Left renal pelvis (tissue), 4 donors: ENCODE measurements around the gene DLGAP3. TPM values are rescaled to one million over a fixed set of nuclear protein-coding genes. Genes with fewer than 3 reads are reported as not detected.
"Not testable (repeated sequence)": the region's sequence is repeated elsewhere in the genome, so short reads cannot be mapped to it uniquely, and the experiment has no call there.

Experiments used
- DNase-seq, 4 donors: peaks; one replicate each; pipeline ENCODE4 v3.0.0-alpha.2; 2013; ENCODE audit warnings: low read depth in 4 of 4, low spot score in 3 of 4
- polyA plus RNA-seq, 4 donors: library from polyadenylated mRNA; unstranded; fragments of 120-200 nt; gene quantifications; one replicate each; pipeline ENCODE4 v1.2.1, GENCODE V29; 2013; ENCODE audit not compliant: insufficient read length in 4 of 4

The DLGAP3 gene, protein sequence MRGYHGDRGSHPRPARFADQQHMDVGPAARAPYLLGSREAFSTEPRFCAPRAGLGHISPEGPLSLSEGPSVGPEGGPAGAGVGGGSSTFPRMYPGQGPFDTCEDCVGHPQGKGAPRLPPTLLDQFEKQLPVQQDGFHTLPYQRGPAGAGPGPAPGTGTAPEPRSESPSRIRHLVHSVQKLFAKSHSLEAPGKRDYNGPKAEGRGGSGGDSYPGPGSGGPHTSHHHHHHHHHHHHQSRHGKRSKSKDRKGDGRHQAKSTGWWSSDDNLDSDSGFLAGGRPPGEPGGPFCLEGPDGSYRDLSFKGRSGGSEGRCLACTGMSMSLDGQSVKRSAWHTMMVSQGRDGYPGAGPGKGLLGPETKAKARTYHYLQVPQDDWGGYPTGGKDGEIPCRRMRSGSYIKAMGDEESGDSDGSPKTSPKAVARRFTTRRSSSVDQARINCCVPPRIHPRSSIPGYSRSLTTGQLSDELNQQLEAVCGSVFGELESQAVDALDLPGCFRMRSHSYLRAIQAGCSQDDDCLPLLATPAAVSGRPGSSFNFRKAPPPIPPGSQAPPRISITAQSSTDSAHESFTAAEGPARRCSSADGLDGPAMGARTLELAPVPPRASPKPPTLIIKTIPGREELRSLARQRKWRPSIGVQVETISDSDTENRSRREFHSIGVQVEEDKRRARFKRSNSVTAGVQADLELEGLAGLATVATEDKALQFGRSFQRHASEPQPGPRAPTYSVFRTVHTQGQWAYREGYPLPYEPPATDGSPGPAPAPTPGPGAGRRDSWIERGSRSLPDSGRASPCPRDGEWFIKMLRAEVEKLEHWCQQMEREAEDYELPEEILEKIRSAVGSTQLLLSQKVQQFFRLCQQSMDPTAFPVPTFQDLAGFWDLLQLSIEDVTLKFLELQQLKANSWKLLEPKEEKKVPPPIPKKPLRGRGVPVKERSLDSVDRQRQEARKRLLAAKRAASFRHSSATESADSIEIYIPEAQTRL
- polyA plus RNA-seq, result 1 to 10 TPM in 3 of 4 donors, under 1 TPM in 1; 0.29 to 3.2 (median 1.8) TPM

DNA sequence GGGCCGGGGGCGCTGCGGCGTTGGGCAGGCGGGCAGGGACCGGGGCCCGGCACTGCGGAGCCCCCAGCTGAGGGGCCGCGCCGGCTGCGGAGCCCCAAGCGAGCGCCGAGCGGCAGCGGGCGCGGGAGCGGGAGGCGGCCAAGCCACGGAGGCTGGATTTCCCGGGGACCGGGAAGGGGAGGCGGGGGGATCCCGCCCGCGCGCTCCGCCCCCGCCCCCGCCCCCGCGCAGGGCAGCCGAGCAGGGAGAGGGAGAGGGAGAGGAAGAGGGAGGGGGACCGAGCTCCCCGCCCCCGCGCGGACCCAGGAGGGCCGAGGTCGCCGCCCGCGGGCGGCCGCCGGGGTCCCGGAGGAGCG is at the start of gene DLGAP3:
DLGAP3 (minus strand) TSS at position 154 of the 356 bp plus-strand sequence. CDS start 24,267 bp downstream, outside the sequence.
- DNase-seq, result no peak

DNA sequence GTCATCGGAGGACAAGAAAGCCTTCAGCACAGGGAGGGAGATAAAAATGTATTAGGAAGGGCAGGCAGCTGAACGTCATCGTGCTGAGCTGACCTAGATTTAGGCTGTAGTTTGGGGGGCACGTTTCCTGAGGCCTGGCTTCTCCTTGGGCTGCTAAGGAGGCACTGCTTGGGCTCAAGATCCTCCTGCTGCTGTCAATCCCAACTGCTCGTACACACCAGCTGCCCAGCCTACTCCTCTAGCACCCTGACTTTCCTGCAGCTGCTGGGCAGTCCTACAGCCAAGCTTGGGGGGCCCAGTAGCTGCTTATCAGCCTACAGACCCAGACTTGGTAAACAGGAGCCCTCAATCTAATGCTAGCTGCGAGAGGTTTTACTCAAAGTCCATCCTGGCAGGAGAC is 49.5 kb upstream of the DLGAP3 start:
- DNase-seq, result no peak

DNA sequence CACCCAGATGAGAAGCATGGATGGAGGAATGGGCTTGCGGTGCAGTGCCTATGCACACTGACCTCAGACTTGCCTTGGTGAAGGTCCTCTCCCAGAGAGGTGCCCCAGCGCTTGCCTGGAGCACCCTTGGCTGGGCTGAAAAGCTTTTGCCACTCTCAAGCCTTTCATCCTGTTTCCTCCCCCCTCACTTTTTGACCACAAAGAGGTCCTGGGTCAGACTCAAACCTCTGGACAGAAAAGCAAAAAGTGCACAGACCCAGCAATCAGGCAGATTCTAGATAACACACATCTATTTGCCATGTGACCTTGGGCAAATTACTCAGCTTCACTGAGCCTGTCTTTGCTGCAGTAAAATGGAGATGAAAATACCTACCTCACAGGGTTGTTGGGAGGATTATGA is 48.4 kb upstream of the DLGAP3 start:
- DNase-seq, result no peak

DNA sequence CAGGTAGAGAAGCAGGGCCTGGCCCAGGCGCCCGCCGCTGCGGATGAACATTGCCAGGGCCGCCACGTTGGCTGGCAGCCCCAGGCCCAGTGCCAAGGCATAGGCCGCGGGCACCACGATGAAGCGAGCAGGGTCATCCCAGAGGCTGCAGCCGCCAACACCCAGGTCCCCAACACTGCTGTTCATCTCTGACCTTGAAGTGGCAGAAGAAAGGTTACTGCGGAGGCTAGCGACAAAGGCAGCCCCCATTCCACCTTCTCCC is 47.7 kb upstream of the DLGAP3 start:
- DNase-seq, result no peak

DNA sequence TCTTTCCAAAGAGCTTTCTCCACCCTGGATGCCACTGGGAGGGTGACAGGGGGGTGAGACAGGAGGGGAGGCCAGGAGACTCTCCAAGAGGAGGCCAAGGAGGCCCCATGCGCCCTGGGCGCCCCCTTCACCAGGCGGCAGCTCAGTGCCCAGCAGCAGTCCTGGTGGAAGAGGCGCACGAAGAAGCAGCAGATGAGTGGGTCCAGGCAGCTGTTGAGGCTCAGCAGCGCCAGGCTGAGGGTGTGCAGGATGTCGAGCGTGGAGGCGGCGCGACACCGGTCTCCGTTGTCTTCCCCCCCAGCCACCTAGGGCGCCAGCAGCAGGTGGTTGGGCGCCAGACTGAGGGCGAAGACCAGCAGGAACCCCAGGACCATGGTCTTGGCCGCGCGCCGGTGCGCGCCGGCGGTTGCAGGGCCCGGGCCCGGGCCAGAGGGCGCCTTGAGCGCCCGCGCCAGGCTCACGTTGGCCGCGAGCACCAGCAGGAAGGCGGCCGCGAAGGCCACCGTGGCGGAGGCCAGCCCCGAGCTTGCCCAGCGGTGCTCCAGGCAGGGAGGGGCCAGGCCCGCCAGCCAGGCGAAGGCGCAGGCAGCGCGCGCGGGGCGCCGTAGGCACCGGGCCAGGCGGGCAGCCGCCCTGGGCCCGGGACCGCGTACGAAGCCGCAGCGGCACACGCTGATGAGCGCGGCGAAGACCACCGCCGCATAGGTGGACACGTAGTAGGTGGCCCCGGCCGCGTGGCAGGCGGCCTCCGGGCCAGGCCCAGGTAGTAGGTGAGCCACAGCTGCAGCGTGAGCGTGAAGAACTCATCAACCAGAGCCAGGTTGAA is 47.1 kb upstream of the DLGAP3 start:
- DNase-seq, result no peak

DNA sequence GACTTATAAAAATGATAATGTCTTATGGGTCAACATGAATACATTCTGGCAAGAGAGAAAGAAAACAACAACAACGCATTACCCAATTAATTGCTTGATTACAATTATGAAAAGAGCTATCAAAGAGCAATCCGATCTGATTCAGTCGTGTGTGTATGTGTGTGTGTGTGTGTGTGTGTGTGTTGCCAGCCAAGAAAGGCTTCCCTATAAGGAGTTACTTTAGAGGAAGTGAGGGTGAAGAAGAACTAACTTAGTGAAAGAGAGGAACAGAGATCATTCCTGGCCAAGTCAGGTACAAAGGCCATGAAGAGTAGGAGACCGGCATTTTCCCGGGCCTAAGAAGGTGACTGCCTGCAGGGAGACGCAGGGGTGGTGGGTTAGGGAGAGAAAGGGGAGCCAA is 46.3 kb upstream of the DLGAP3 start:
- no peak for DNase-seq

DNA sequence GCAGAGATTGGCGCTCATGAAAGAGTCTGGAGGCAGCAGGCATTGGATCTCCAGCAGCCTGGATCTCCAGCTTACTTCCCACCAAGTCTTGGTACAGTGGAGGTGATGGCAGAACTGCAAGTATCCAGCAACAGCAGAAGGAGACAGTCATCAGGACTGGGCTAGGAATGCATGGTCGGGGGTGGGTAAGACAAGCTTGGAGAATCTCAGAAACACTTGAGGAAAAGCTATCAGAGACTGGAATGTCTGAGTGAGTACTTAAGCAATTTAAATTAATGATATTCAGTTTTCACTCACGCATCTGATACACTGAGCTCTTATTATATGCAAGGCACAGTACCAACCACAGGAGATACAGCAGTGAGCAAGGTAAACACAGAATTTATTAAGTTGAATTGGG is 45.9 kb upstream of the DLGAP3 start:
- DNase-seq, result no peak

DNA sequence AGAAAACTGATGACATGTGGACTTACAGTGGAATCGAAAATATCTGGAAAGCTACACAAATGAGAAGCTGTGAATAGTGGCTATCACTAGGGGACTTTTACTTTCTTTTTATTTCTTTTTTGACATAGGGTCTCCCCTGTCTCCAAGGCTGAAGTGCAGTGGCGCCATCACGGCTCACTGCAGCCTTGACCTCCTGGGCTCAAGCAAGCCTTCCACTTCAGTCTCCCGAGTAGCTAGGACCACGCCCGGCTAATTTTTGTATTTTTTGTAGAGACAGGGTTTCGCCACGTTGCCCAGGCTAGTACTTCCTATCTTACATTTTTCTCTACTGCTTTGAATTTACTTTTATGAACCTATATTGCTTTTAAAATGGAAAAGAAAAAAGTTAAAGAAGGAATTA is 45.2 kb upstream of the DLGAP3 start:
- DNase-seq, result no peak

DNA sequence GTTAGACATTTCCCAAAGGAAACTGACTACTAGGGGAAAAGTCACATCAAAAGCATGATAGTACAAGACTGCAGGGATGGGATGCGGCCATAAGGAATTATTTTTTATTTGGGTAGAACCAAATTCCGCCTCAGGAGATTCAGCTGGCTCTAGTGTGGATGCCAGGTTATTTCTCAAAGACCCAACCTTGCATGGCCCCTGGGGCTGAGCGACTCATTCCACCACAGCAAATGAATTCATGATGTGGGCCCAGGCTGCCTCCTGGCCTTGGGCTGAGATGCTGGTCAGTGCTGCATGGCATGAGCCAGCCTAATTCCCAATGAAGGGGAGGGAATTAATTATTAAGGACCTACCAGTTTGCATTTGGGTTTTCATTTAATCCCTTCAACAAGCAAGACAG is 43.9 kb upstream of the DLGAP3 start:
- DNase-seq, result no peak

DNA sequence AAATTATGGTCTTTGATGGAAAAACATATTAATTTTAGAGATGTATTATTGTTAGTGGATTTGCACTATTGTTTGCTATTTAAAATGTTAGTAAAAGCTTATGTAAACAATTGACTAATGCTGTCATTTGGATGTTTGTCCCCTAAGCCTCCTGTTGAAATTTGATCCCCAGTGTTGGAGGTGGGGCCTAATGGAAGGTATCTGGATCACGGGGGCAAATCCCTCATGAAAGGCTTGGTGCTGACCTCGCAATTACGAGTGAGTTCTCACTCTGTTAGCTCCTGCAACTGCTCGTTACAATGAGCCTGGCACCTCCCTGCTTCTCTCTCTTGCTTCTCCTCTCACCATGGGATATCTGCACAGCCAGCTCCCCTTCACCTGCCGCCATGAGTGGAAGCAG is 41.4 kb upstream of the DLGAP3 start:
- DNase-seq, result no peak

DNA sequence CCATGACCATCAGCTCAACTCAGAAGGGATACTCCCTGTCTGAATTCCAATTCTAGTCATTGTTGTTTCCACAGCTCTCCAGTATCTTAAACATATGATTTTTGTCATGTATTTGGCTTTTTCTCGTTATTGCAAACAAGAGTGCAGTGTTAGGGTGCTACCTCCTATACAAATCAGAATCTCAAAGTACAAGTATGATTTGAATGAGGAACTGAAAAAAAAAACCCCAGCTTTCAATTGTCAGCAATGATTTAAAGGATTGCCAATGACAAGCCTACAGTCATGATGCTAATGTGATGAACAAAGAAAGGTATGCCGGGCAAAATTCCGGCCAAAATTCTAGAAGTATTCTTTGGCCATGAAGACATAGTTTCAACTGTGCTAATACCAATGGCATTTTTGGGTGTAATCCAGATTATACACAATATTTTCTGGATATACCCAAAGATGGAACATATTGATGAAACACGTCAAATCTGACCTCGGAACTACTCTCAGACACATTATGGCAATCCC is 40.8 kb upstream of the DLGAP3 start:
- no peak for DNase-seq

DNA sequence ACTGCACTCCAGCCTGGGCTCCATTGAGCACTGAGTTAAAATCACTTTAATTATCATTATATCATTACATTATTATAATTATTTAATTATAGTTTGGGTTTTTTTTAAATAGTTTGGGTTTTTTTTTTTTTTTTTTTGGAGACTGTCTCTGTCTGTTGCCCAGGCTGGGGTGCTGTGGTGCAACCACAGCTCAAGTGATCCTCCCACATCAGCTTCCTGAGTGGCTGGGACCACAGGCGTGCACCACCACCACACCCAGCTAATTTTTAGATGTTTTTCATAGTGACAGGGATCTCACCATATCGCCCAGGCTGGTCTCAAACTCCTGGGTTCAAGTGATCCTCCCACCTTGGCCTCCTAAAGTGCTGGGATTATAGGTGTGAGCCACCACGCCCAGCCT is 38.8 kb upstream of the DLGAP3 start:
- DNase-seq, result not testable (repeated sequence)

DNA sequence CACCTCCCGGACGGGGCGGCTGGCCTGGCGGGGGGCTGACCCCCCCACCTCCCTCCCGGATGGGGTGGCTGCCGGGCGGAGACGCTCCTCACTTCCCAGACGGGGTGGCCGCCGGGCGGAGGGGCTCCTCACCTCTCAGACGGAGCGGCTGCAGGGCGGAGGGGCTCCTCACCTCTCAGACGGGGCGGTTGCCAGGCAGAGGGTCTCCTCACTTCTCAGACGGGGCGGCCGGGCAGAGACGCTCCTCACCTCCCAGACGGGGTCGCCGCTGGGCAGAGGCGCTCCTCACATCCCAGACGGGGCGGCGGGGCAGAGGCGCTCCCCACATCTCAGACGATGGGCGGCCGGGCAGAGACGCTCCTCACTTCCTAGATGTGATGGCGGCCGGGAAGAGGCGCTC is 38.2 kb upstream of the DLGAP3 start:
- DNase-seq, result not testable (repeated sequence)

DNA sequence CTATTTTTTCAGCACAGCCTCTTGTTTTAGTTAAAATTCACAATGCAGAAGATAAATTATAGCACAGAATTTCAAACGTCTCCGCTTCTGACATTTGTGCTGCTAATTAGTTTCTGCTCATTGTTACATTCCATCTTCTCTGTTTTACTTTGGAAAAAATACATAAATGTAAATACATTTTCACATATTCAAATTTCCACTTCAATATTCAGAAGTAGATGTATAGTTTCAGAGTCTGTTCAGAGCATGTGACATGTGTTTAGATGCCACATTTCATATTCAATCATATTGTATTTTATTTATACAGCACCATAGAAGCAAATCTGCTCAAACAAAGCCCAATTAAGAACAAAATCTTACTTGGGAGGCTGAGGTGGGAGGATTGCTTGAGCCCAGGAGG is 36.1 kb upstream of the DLGAP3 start:
- no peak for DNase-seq

DNA sequence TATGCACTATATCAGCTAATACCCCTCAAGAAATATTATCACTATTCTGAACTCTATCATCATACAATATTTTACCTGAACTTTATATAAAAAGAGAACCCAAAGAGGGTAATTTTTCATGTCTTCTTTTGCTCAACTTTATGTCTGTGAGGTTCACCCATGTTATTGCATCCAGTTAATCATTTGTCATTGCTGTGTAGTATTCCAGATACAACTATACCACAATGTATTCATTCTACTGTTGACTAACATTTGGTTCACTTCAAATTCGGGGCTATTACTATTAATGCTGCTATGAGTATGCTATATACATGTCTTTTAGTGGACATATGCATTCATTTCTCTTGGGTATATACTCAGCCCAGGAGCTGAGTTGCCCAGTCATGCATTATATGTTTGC is 21.0 kb upstream of the DLGAP3 start:
- DNase-seq, result no peak

DNA sequence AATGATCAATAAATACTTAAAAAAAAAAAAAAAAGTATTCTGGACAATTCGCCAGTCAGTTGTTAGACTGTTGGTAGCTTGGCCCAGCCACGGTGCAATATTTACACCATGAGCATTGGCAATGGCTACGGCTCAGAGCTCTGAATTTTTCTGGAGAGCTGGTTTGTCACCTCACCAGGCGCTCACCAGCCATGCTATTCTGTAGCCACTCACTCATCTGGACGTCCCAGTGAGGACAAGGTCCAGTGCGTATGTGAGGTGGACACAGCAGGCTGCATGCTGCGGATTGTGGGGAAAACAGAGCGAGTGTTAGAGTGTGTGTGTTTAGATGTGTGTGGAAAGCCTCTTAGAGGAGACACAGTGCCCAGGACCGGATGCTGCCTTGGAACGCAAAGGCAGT is 19.3 kb upstream of the DLGAP3 start:
- not testable (repeated sequence) for DNase-seq

DNA sequence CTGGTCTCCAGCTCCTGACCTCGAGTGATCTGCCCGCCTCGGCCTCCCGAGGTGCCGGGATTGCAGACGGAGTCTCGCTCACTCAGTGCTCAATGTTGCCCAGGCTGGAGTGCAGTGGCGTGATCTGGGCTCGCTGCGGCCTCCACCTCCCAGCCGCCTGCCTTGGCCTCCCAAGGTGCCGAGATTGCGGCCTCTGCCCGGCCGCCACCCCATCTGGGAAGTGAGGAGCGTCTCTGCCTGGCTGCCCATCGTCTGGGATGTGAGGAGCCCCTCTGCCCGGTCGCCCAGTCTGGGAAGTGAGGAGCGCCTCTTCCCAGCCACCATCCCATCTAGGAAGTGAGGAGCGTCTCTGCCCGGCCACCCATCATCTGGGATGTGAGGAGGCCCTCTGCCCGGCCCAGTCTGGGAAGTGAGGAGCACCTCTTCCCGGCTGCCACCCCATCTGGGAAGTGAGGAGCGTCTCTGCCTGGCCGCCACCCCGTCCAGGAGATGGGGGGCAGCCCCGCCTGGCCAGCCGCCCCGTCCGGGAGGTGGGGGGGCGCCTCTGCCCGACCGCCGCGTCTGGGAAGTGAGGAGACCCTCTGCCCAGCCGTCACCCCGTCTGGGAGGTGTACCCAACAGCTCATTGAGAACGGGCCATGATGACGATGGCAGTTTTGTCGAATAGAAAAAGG is 18.3 kb upstream of the DLGAP3 start:
- not testable (repeated sequence) for DNase-seq

DNA sequence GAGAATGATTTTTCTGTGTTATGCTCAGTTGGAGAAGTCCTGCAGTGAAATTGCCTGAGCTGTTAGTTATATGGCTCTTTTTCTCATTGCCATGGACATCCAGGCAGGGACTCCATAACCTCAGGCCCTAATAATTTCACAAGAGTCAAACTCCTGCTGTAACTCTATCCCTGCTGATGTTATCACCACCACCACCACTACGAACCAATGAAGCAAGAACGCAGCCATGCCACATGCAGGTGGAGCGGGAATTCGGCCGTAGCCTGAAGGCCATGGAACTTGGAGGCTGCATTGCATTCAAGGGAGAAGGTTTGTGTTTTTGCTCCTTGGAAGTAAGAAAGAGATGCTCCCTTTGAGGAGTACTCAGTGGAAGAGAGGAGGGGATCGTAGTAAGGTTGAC is 16.8 kb upstream of the DLGAP3 start:
- DNase-seq, result no peak

DNA sequence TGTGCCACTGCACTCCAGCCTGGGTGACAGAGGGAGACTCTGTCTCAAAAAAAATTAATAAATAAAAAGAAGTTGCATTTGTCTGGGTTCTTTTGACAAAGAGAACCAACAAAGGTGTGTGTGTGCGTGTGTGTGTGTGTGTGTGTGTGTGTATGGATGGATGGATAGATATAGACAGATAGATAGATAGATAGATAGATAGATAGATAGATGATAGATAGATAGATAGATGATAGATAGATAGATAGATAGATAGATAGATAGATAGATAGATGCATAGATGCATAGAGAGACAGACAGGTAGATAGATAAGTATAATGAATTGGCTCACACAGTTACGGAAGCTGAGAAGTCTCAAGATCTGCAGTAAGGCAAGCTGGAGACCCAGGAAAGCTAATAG is 12.3 kb upstream of the DLGAP3 start:
- not testable (repeated sequence) for DNase-seq

DNA sequence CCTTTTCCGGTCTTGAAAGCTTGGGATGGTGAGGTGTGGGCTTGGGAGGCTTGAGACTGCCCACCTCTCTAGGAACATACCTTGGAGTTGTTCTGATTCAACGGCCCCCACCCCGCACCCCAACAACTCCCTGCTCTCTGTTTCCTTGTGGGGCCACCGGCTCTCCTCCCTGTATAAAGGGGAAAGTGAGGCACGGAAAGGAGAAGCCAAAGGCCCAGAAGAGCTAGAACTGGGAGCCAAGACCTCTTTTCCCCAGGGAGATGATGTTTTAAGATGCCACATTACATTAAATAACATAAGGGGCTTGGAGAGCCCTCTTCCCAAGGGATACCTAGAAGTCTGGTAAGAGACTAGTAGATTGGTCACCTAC is 1.2 kb upstream of the DLGAP3 start:
- DNase-seq, result no peak
